Stimulated activated CD8-positive, alpha-beta memory T cell treated with anti-CD3 and anti-CD28 coated beads, Interleukin-12 subunit alpha, Interleukin-12 subunit beta, amount 100 ng/mL, for 1 hour (primary cell): ENCODE results near the gene CEP152.

Experiments
- DNase-seq: peaks from one replicate; pipeline ENCODE4 v3.0.0-alpha.2; 2020; ENCODE audit warnings: low read depth

The CEP152 gene

GRCh38 chr15:48775546-48775945, 35.3 kb downstream of the CEP152 start:
- DNase-seq, result no peak

- no peak for DNase-seq
Observed at GRCh38 chr15:48774484-48774883, 36.4 kb downstream of the CEP152 start.

- DNase-seq, result no peak
Observed at GRCh38 chr15:48766196-48766595, 44.7 kb downstream of the CEP152 start.

GRCh38 chr15:48765022-48765421, 45.8 kb downstream of the CEP152 start:
- DNase-seq, result no peak

GRCh38 chr15:48761393-48762158, 49.3 kb downstream of the CEP152 start:
- no peak for DNase-seq

- DNase-seq, result no peak
Observed at GRCh38 chr15:48759921-48760320, 50.9 kb downstream of the CEP152 start.

GRCh38 chr15:48757661-48758060, 53.2 kb downstream of the CEP152 start:
- DNase-seq, result no peak

GRCh38 chr15:48754011-48754410, 56.9 kb downstream of the CEP152 start:
- no peak for DNase-seq

- DNase-seq, result no peak
Observed at GRCh38 chr15:48751595-48751994, 59.3 kb downstream of the CEP152 start.

- no peak for DNase-seq
Observed at GRCh38 chr15:48748535-48748934, 62.3 kb downstream of the CEP152 start.

- no peak for DNase-seq
Observed at GRCh38 chr15:48733615-48734014, 77.3 kb downstream of the CEP152 start.

GRCh38 chr15:48730506-48730905, 80.4 kb downstream of the CEP152 start:
- DNase-seq, result no peak

GRCh38 chr15:48723969-48724368, 86.9 kb downstream of the CEP152 start:
- no peak for DNase-seq

- no peak for DNase-seq
Observed at GRCh38 chr15:48722764-48723661, 87.9 kb downstream of the CEP152 start.

GRCh38 chr15:48721061-48721810, 89.6 kb downstream of the CEP152 start:
- no peak for DNase-seq

GRCh38 chr15:48720646-48721045, 90.2 kb downstream of the CEP152 start:
- DNase-seq, result no peak

- no peak for DNase-seq
Observed at GRCh38 chr15:48719668-48720067, 91.2 kb downstream of the CEP152 start.

GRCh38 chr15:48718646-48719045, 92.2 kb downstream of the CEP152 start:
- DNase-seq, result no peak

GRCh38 chr15:48717458-48717857, 93.4 kb downstream of the CEP152 start:
- DNase-seq, result no peak

- no peak for DNase-seq
Observed at GRCh38 chr15:48712546-48712945, 98.3 kb downstream of the CEP152 start.

- DNase-seq, result no peak
Observed at GRCh38 chr15:48710952-48711495, 99.8 kb downstream of the CEP152 start.

GRCh38 chr15:48708641-48709040, 102.2 kb downstream of the CEP152 start:
- DNase-seq, result no peak
